C1 segment of cervical spinal cord (tissue), 14 donors: ENCODE measurements around the gene MISFA.
"Not testable (repeated sequence)": the region's sequence is repeated elsewhere in the genome, so short reads cannot be mapped to it uniquely, and the experiment has no call there.

ENCODE experiments used
- DNase-seq, 14 donors: peaks; one replicate each; lab custom pipeline; 2025; lab: John Stamatoyannopoulos, UW

MISFA gene

DNA sequence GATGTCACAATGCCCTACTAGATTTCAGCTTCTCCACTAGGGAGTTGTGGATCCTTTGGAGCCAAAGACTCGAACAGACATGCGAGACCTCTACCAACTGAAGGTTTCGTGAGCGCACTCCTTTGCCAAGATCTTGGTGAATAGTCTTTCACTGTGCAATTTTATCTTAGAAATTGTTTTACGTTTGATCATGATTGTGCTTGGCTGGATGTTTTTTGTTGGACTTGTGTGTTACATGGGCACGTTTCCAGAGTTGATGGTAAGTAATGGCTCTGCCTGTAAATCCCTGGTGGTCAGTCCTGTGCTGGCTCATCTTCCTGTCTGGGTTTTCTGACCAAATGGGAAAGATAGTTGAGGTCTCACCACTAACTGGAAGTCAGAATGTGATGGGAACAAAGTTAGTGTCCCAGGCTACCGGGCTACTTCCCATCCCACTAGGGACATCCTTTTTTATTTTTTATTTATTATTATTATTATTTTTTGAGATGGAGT is at the start of gene MISFA:
Gene MISFA, plus strand, starts transcription at position 51 of the 492 bp plus-strand sequence. Its CDS starts 140 bp downstream, at position 191.
- DNase-seq, result no peak

DNA sequence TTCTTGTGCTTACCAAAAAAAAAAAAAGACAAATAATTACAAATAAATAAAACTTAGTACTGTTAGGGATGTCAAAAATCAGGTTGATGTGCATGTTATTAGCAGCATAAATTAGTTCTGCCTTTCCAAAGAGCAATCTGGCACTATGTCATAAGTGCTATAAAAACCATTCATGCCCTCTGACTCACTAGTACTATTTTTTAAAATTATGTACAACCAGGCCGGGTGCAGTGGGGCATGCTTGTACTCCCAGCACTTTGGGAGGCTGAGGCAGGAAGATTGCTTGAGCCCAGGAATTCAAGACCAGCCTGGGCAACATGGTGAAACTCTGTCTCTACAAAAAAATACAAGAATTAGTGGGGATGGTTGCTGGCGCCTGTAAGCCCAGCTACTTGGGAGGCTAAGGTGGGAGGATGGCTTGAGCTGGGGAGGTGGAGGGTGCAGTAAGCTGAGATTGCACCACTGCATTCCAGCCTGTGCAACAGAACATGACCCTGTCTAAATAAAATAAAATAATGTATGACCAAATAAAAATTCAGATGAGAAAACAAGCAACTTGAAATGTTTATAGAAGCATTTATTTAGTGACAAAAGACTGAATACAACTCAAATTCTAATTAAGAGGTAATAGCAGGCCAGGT is 36.4 kb upstream of the MISFA start:
- no peak for DNase-seq

DNA sequence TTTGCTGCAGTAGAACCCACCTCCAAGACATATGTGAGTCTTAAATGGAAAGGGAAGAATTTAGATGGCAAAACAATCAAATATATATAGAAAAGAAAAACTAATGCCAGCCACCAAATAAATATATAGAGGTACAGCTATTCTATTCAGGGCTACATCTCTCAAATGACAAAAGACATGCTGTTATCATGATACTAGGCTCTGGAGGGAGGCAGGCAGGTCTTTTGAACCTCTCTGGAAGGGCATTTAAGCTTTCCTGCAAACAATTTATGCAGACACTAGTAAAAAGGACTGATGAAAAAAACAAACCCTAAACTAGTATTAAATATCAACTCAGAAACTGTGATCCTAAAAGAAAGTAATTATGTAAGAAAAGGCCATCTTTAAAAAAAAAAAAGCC is 35.4 kb upstream of the MISFA start:
- DNase-seq, result no peak

DNA sequence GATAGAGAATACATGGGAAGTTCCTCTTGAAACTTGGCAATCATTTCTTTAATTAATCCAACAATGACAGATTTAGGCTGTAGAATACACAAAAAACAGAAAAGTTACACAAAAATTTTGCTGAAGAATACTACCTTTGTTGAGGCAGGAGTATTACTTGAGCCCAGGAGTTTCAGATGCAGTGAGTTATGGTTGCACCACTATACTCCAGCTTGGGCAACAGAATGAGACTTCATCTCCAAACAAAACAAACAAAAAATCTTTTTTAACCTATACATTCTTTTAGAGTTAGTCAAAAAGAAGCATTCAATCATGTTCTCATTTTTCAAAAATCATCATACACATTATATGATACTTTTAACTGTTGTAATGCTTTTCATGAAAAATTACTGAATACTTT is 33.2 kb upstream of the MISFA start:
- no peak for DNase-seq

DNA sequence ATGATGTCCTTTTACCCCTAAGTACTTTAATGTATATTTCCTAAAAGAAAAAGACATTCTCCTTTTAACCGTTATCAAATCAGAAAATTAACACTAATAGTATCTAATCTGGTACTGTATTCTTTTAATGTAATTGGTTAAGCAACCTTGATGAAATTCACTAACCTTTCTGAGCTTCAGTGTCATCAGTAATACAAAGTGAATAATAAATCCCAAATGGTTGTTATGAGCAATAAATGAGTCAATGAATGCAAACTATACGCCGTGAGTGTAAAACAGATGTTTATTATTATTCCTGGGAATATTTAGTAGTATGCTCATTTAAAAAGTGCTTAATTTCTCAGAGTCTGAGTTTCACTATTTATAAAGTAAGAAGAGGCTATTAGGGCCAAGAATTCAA is 32.5 kb upstream of the MISFA start:
- DNase-seq, result no peak

DNA sequence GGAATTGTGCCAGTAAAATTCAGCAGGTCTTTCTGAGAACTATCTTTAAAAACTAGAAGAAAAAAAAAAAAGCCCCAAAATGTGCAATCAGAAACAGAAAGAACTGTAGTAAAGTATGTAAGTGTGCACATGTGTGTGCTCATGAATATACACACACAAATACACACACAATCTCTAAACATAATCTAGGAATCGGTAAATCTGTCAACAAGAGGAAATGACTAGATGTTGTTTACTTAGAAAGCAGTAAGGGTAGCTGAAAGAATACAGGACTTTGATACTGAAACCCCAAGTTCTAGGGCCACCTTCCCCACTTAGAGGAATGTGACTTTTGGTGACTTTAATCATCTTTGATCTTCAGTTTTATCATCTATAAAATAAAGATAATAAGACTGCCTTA is 24.2 kb upstream of the MISFA start:
- no peak for DNase-seq

DNA sequence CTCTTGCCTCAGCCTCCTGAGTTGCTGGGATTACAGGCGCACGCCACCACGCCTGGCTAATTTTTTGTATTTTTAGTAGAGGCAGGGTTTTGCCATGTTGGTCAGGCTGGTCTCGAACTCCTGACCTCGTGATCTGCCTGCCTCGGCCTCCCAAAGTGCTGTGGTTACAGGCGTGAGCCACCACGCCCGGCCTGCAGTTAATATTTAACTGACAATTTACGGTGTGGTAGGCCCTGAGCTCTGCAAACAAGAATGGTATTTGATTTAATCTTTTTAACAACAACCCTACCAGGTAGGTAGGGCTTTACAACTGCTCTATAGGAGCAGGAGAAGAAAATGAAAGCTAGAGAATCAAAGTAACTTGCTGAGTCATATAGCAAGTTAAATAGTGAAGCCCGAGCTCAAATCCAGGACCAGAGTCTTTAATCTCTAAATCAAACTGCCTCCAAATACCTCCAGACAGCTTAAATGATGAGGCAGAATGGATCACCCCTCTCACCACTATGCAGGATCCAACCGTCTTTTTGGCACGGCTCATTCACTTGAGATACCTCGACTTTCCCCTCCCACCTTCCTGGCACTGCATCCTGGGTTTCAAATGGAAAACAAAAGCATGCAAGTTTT is 20.5 kb upstream of the MISFA start:
- DNase-seq, result no peak

DNA sequence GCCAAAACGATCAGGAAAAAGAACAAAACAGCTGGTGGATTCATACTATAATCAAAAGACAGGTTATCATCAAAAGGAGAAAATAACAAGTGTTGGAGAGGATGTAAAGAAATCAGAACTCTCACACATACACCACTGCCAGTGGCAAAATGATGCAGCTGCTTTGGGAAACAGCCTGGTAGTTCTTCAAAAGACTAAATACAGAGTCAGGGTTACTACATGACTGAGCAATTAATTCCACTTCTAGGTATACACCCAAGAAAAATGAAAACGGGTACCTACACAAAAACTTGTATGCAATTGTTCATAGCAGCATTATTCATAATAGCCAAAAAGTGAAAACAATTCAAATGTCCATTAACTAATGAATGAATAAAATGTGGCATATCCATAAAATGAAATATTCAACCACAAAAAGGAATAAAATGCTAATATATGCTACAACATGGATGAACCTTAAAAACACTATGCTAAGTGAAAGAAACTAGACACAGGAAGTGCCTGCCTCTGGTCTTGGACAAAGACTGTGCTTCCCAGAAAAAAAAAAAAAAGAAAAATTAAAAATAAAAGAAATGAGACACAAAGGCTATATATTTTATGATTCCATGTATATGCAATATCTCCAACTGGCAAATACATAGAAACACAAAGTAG is 19.3 kb upstream of the MISFA start:
- DNase-seq, result no peak

DNA sequence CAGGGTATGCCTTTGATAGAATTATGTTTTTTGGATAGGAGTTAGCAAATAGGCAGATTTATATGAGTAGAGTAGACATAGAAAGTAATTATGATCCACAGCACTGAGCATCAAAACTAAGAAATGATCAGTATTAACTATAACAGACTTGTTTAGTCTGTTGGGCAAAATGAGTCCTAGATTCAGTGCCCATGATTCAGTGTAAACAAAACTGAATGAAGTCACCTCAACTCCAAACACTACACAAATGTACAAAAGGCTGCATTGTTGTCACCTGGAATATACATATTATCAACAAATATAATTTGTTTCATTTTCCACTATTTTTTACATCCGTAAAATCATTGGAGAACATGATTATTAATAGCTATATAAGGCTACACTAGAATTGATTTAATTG is 17.8 kb upstream of the MISFA start:
- no peak for DNase-seq

DNA sequence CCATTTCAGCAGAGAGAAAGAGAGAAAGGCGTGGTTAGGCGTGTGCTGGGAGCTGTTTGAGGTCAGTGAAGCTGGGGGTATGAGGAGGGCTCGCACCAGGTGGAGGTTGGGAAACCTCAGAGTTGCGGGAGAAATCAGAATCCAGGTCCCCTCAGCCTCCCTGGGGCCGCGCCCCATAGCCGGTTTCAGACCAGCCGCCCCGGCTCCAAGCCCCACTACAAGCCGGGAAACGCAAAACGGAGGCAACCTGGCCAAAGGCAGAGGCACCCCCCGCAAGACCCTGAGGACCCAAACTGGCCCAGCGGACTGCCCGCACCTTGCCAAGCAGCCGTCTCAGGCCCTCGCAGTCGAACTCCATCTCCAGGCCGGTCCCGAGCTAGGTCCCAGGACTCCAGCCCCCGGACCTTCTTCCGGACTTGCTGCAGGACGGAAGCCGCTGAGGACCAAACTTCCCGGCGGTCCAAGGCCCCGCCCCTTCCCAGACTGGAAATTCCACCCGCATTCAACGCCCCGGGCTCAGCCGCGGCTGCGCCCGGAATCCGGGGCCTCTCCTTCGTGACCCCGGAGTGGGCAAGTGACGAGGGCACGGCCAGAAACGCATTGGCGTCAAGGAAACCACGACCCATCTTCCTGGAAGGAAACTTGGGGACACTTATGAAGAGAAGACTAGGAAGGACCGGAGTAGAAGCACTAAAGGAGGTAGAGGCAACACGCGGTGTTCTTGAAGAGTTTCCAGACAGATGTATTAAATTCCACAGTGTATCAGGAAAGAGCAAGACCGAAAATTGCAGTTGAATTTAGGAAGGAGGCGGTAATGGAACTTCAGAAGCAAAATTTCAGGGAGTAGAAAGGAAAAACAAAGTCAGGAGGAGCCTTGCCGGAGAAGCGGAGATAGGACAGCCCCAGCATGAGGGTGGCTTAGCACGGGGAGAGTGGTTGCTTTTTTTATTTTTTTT is 11.0 kb upstream of the MISFA start, which contains the start of gene UEVLD:
Gene UEVLD, minus strand, starts transcription at position 438 of the 956 bp plus-strand sequence. Its CDS starts 80 bp downstream, at position 358.
- peak; percentile 60 to 92 (median 83) for DNase-seq

DNA sequence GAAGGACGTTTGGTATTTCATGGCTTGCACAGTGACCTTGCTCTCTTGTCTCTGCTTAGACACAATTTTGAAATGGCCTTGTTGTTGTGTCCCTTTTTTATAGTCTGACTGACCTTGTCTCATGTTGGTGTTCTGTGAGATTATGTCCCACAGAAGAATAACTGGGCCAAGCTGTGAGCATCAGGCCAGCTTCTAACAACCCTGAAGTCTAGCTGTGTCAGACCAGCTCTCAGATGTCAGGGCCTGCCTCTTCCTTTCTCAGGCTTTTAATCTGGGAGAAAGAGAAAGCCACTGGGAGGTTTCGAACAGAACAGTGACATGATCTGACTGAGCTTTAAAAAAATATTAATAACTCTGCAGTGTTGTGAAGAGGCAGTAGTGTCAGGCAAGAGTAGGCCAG is 9.0 kb upstream of the MISFA start:
- DNase-seq, result no peak

DNA sequence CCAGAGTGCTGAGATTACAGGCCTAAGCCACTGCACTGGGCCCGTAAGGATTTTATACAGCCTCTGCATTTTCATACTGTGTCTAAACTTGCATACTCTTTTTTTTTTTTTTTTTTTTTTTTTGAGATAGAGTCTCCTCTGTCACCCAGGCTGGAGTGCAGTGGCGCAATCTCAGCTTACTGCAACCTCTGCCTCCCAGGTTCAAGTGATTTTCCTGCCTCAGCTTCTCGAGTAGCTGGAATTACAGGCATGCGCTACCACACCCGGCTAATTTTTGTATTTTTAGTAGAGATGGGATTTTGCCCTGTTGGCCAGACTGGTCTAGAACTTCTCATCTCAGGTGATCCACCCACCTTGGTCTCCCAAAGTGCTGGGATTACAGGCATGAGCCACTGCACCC is 5.5 kb upstream of the MISFA start:
- DNase-seq, result not testable (repeated sequence)

DNA sequence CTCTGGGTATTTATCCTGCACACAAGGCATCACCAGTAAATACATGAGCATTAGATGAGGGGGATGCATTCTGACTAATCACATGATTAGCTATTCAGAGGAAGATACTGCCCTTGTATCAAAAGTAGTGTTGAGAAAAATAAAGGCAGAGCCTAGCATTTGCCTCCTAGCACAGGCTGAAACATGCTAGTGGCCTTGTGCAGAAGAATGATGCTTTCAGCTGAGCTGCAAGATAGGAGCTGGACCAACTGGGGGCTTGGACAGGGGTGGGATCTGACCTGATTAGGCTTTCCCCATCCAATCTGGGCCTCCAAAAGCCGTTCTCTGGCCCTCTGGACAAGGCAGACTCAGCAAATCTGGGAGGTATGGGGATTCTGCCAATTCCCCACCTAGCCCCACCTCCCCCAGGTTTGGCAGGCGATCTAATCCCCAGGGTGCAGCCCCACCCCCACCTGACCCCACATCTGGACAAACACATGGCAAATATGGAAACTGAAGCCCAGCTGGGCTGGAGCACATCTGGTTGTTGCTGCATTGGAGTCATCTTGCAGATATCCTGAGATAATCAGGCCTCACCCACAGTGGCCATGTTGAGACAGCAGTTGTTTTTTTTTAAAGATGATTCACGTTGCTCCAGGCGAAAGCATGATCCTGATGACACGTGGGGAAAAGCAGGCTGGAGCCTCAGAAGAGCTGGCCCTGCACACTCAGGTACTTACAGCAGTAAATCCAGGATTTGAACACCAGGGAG is 4.4 kb upstream of the MISFA start:
- no peak for DNase-seq

DNA sequence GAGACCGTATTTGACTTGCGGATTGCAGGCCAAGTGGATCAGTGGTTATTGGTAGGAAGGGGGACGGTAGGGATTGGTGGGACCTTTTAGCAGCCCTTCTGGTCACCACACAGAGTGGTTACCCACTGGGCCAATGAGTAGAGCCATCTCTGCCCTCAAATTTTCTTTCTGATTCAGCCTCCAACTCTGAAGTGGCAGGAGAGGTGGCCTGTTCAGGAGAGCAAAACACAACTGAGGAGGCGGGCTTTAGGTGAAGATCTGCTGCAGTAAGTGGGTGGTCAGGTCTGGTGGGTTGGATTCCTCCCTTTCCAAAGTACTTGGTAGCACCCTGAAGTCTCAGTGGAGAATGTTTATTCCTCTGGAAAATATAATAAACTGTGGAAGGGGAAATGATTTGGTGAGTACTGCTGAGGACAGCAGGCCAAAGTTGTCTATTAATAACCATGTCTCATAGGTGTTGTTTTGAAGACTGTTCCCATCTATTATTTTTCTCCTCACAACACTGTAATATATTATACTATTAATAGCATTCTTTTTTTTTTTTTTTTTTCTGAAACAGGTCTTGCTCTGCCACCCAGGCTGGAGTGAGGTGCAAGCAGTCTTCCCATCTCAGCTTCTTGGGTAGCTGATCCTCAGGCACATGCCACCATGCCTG is 1.5 kb downstream of the MISFA start:
- DNase-seq, result no peak

DNA sequence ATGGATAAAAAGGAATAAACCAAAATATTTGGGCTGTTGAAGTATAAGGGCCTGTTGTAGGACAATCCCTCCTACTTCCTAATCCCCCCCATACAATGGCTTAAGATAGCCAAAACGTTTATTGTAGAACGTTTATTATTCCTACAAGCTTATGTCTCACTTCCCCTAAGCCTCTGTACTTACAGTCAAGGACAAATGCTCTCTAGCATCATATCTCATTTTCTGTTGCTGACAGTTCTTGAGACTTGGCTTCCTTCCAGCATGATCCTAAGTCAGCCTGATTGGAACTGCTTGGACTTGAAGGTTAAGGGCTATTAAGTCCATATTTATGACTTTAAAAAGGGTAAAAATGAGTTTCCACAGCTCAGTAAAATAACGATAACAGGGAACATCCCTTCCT is 8.8 kb downstream of the MISFA start:
- no peak for DNase-seq

DNA sequence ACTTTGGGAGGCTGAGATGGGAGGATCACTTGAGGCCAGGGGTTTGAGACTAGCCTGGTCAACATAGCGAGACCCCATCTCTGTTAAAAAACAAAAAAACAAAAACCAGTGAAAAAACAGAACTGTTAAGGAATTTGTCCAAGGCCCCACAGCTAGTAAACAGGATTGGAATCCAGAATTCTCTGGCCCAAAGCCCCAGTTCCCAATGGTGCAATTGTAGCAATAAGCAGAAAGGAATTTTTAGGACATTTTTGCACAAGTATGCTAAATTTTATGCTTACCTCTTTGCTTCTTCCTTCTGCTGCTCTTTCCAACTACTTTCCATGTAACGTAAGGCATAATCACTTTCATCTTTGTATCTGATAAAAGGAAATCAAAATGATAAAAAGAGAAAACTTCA is 11.6 kb downstream of the MISFA start:
- no peak for DNase-seq

DNA sequence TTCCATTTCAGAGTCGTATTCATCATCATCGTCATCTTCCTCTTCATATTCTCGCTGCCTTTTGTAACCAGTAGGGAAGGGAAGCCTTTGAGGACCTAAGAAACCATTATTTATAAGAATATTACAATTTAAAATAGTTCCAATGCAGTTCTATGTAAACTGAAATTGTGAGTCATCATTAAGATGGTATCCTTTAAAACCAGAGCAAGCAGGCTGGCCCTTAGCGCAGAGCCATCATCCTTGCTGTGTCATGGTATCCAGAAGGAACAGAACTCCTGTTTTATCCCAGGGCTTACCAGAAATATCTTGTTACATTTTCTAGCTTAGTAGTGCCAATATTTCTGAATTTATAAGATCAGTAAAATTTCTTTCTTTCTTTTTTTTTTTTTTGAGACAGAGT is 12.8 kb downstream of the MISFA start:
- no peak for DNase-seq

DNA sequence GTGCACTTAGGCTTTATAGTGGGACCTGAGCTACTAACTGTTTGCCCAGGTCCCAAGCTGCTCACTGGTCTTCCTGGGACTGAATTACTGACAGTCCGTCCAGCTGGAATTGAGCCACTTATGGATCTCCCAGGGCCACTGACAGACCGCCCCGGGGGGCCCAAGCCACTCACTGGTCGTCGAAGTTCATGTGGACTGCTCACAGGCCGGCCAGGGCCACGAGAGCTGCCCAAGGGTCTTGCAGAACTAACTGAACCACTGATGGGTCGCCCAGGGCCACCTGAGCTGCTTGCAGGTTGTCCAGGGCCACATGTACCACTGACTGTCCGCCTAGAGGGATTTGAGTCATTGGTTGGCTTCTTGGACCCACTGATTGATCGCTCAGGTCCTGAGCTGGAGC is 15.1 kb downstream of the MISFA start:
- DNase-seq, result no peak

DNA sequence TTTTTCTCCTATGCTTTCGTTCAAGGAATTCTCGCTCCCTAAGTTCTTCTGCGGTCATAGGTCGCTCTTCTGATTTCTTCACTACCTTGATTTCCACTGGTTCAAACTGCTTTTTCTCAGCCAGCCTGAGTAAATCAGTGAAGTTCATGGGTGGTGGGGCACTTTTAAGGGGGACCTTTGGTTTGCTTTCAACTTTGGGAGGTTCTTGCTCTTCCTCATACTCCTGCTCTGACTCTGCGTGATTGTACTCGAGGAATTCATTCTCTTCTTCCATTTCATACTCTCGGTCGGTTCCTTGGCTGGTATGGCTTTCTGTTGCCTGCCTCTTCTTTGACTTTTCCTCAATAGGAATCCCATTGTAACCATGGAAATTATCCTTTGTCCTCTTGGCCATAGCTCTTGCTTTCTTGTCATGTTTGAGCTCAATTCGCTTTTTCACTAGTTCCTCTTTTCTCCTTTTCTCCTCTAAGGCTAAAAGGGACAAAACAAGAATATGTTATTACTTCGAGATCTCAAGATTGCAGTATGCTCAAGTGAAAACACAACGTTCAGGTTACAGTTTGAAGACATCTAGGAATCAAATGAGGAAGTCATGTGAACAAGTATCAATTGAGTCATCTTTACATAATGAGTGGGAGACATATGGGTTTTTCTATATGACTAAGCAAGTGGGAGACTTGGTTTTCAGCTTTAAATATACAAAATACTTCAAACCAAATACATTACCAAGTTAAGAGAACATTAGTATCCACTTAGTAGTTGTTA is 16.2 kb downstream of the MISFA start:
- DNase-seq, result no peak
